ENCODE results near the gene CIAO1. TPM values are rescaled to one million over a fixed set of nuclear protein-coding genes. Genes with fewer than 3 reads are reported as not detected.

Gene CIAO1
- total and polyA plus RNA-seq, 2 of the 8 experiments (the other 6 are each of a cell fraction or from before 2014, with no cell fraction given): 63.7 to 99.2 TPM

GRCh38 chr2:96250188-96250587, 15.8 kb upstream of the CIAO1 start:
- H3K4ac ChIP-seq (replicated peaks; ENCODE audit: insufficient read length, low read depth, low read length): no peak overlapping the region
- H3K36me3 ChIP-seq (ENCODE audit: control insufficient read depth in 2 of 4, insufficient read depth in 4 of 4, low read length in 3 of 4): peaks cover 3 to 11% (median 5%) of the 10 kb centered on the region in 4 experiments; a peak in 5 of 8 replicates
- H4K5ac ChIP-seq (ENCODE audit: insufficient read length, low read depth, low read length): no peak overlapping the region
- no peak overlapping the region for H2BK20ac ChIP-seq (ENCODE audit: low read length)
- CTCF ChIA-PET (ENCODE audit: partially characterized antibody): interaction anchor here (0.6 to 2.6 kb wide), 6 partner anchors 9 to 106 kb away, joined by 3 to 11 read pairs (median 3); no protein-coding TSS in a partner anchor
- H4K20me1 ChIP-seq (replicated peaks in 1 of 2; ENCODE audit: control insufficient read depth in 1 of 2, insufficient read depth in 2 of 2, low read length in 2 of 2): peaks cover 1 to 3% of the 10 kb centered on the region in 2 experiments
- no peak overlapping the region for H2AK5ac ChIP-seq (ENCODE audit: low read depth, low read length)
- H3K23me2 ChIP-seq (ENCODE audit: low read depth, low read length): no peaks in the 10 kb centered on the region
- no peaks in the 10 kb centered on the region for H3K27me3 ChIP-seq (replicated peaks in 1 of 4; ENCODE audit: control insufficient read depth in 3 of 4, extremely low read depth in 1 of 4, insufficient read depth in 3 of 4, low read length in 3 of 4)
- H2AFZ ChIP-seq (ENCODE audit: low read length): no peak overlapping the region
- POLR2A ChIA-PET (ENCODE audit: partially characterized antibody): interaction anchor here (0.9 to 4.3 kb wide), 6 partner anchors 10 to 257 kb away, joined by 3 to 16 read pairs (median 4); no protein-coding TSS in a partner anchor
- no peak overlapping the region for H3K27ac ChIP-seq (ENCODE audit: low read depth, low read length)
- no peaks in the 10 kb centered on the region for H3K79me2 ChIP-seq (ENCODE audit: control insufficient read depth in 1 of 2, insufficient read depth in 2 of 2, low read length in 2 of 2)
- H4K91ac ChIP-seq (replicated peaks; ENCODE audit: insufficient read length, low read length): no peak overlapping the region
- H2BK5ac ChIP-seq (ENCODE audit: low read depth, low read length): no peak overlapping the region
- no peaks in the 10 kb centered on the region for H3K4me1 ChIP-seq (replicated peaks in 1 of 4; ENCODE audit: control insufficient read depth in 3 of 4, insufficient read depth in 4 of 4, low read length in 3 of 4)
- peaks cover 2% of the 10 kb centered on the region; the same call in 1 of the 2 replicates for H3K79me1 ChIP-seq (ENCODE audit: low read depth, low read length)
- H3K14ac ChIP-seq (ENCODE audit: insufficient read length): no peak overlapping the region
- no peak overlapping the region for H4K8ac ChIP-seq (ENCODE audit: extremely low read depth, insufficient read depth, low read length)
- no peak for TF ChIP-seq RNF2 (IDR thresholded peaks at IDR 0.05; ENCODE audit: borderline replicate concordance, low read depth, low read length, missing control alignments, poor library complexity, severe bottlenecking)
- no peak for TF ChIP-seq ASH2L (IDR thresholded peaks at IDR 0.05; ENCODE audit: low read length)
- no peak for TF ChIP-seq SP4 (IDR thresholded peaks at IDR 0.05; ENCODE audit: low read length)
- TF ChIP-seq CTBP2 (IDR thresholded peaks at IDR 0.05; ENCODE audit: borderline replicate concordance, insufficient read depth, insufficient read length, low read length): no peak
- TF ChIP-seq PHF8 (conservative IDR thresholded peaks at IDR 0.05; ENCODE audit: low read depth, low read length): no peak
- TF ChIP-seq HDAC6 (IDR thresholded peaks at IDR 0.05; ENCODE audit: low read depth, low read length): no peak
- TF ChIP-seq CREB1 (IDR thresholded peaks at IDR 0.05): no peak
- no peak for TF ChIP-seq GTF2F1 (IDR thresholded peaks at IDR 0.05; ENCODE audit: borderline replicate concordance, low read depth, low read length)
- no peak for TF ChIP-seq TCF12 (IDR thresholded peaks at IDR 0.05; ENCODE audit: low read depth, low read length)
- no peaks in the 10 kb centered on the region for H3K9me3 ChIP-seq (ENCODE audit: insufficient read depth in 2 of 2, low read depth in 1 of 2, low read length in 1 of 2)
- no peak overlapping the region for H3K9ac ChIP-seq (replicated peaks in 1 of 4; ENCODE audit: extremely low read depth in 1 of 4, low read depth in 3 of 4, low read length in 3 of 4)
- no peak overlapping the region for H3K56ac ChIP-seq (replicated peaks; ENCODE audit: insufficient read length, low read depth, low read length)
- no peak overlapping the region for H3K18ac ChIP-seq (ENCODE audit: extremely low read depth, low read length)
- 82% methylated on average over 6 of the region's 6 CpGs; no CpG with 5 or more reads in 1 of the 2 experiments for WGBS, 2 experiments (ENCODE audit: extremely low coverage in 1 of 2, insufficient coverage in 1 of 2, insufficient read length in 1 of 2, insufficient replicate concordance in 2 of 2, low coverage in 1 of 2, low lambda C conversion rate in 2 of 2, missing lambda C conversion rate in 1 of 2)
- H2BK15ac ChIP-seq (ENCODE audit: low read length): no peak overlapping the region
- H3K4me2 ChIP-seq (ENCODE audit: insufficient read depth in 1 of 2, low read depth in 2 of 2, low read length in 2 of 2): no peak overlapping the region
- FAIRE-seq: no peak
- no peak overlapping the region for H2BK120ac ChIP-seq (replicated peaks; ENCODE audit: low read depth, low read length)
- H3K4me3 ChIP-seq (ENCODE audit: extremely low read depth in 1 of 4, insufficient read depth in 2 of 4, low read depth in 3 of 4, low read length in 4 of 4): no peak overlapping the region
- no peak for DNase-seq (ENCODE audit: low read depth in 1 of 2, low spot score in 2 of 2)
- H3K23ac ChIP-seq (ENCODE audit: insufficient read length): no peak overlapping the region
- H2BK12ac ChIP-seq (ENCODE audit: low read depth, low read length): peak overlapping the region; percentile 33; the same call in 1 of the 2 replicates

Measured in H1 (cell line).